ENCODE results near the gene IFIT1B. TPM values are rescaled to one million over a fixed set of nuclear protein-coding genes. Genes with fewer than 3 reads are reported as not detected.

Gene IFIT1B
- total and polyA plus RNA-seq, 9 of the 15 experiments (the other 6 are each of a cell fraction or from before 2014, with no cell fraction given) = not detected

DNA sequence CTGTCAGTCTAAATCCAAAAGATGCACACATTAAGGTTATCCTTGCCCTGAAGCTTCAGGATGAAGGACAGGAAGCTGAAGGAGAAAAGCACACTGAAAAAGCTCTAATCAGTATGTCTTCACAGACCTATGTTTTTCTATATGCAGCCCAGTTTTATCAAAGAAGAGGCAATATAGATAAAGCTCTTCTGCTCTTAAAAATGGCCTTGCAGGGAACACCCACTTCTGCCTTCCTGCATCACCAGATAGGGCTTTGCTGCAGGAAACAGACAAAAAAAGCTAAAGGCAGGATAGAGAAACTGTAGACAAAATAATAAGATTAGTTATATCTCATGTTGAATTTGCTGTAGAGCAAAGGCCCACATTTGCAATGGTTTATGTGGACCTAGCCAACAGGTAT lies 14.9 kb upstream of the IFIT1B start (continued):
- TF ChIP-seq, protein P1, sequence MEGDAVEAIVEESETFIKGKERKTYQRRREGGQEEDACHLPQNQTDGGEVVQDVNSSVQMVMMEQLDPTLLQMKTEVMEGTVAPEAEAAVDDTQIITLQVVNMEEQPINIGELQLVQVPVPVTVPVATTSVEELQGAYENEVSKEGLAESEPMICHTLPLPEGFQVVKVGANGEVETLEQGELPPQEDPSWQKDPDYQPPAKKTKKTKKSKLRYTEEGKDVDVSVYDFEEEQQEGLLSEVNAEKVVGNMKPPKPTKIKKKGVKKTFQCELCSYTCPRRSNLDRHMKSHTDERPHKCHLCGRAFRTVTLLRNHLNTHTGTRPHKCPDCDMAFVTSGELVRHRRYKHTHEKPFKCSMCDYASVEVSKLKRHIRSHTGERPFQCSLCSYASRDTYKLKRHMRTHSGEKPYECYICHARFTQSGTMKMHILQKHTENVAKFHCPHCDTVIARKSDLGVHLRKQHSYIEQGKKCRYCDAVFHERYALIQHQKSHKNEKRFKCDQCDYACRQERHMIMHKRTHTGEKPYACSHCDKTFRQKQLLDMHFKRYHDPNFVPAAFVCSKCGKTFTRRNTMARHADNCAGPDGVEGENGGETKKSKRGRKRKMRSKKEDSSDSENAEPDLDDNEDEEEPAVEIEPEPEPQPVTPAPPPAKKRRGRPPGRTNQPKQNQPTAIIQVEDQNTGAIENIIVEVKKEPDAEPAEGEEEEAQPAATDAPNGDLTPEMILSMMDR (IDR thresholded peaks at IDR 0.05 in 2 of 3, conservative IDR thresholded peaks at IDR 0.05 in 1 of 3; ENCODE audit: insufficient read depth in 2 of 3, low read depth in 1 of 3, low read length in 3 of 3) = no peak
- TF ChIP-seq, protein P2, sequence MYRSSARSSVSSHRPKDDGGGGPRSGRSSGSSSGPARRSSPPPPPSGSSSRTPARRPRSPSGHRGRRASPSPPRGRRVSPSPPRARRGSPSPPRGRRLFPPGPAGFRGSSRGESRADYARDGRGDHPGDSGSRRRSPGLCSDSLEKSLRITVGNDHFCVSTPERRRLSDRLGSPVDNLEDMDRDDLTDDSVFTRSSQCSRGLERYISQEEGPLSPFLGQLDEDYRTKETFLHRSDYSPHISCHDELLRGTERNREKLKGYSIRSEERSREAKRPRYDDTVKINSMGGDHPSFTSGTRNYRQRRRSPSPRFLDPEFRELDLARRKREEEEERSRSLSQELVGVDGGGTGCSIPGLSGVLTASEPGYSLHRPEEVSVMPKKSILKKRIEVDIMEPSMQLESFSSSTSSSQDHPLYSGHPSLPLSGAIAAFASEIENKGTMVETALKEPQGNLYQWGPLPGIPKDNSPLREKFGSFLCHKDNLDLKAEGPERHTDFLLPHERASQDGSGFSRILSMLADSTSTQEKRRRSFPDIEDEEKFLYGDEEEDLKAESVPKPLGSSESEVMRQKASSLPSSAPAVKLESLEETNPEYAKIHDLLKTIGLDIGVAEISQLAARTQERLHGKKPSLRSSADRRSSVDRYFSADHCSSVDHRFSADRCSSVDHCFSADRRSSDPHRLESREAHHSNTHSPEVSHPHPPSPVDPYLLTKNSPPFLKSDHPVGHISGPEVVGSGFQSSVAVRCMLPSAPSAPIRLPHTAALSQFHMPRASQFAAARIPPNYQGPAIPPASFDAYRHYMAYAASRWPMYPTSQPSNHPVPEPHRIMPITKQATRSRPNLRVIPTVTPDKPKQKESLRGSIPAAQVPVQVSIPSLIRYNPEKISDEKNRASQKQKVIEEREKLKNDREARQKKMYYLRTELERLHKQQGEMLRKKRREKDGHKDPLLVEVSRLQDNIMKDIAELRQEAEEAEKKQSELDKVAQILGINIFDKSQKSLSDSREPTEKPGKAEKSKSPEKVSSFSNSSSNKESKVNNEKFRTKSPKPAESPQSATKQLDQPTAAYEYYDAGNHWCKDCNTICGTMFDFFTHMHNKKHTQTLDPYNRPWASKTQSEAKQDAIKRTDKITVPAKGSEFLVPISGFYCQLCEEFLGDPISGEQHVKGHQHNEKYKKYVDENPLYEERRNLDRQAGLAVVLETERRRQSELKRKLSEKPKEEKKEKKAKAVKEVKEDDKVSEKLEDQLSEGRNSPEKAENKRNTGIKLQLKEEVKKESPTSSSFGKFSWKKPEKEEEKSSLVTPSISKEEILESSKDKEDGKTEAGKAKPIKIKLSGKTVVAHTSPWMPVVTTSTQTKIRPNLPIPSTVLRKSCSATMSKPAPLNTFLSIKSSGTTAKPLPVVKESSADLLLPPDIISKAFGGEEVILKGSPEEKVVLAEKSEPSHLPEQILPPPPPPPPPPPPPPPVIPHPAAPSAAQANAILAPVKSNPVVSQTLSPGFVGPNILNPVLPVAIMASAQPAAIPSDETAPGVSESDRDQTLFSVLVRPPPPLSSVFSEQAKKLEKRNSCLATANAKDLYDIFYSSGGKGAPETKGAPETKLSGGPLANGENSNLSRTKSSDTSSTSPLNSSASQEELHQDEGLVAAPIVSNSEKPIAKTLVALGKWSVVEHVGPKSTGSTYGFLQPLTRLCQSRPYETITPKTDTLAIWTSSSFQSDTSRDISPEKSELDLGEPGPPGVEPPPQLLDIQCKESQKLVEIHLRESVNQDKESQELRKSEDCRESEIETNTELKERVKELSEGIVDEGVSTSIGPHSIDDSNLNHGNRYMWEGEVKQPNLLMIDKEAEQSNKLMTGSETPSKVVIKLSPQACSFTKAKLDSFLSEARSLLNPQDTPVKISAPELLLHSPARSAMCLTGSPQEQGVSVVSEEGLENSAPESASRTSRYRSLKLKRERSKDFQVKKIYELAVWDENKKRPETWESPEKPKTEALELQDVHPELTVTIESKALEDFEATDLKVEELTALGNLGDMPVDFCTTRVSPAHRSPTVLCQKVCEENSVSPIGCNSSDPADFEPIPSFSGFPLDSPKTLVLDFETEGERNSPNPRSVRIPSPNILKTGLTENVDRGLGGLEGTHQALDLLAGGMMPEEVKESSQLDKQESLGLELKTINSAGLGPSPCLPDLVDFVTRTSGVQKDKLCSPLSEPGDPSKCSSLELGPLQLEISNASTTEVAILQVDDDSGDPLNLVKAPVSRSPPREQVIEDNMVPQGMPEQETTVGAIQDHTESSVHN (IDR thresholded peaks at IDR 0.05; ENCODE audit: borderline replicate concordance in 1 of 2, low read depth in 1 of 2) = no peak
- no peak for TF ChIP-seq HLTF (IDR thresholded peaks at IDR 0.05)
- TF ChIP-seq, protein P3, sequence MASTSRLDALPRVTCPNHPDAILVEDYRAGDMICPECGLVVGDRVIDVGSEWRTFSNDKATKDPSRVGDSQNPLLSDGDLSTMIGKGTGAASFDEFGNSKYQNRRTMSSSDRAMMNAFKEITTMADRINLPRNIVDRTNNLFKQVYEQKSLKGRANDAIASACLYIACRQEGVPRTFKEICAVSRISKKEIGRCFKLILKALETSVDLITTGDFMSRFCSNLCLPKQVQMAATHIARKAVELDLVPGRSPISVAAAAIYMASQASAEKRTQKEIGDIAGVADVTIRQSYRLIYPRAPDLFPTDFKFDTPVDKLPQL (IDR thresholded peaks at IDR 0.05; ENCODE audit: extremely low read depth, insufficient read length) = no peak
- TF ChIP-seq SMARCA4 (IDR thresholded peaks at IDR 0.05) = 0 out of 2 replicates have a peak, but pooled peaks have one; percentile 57
- no peak for TF ChIP-seq NEUROD1 (IDR thresholded peaks at IDR 0.05; ENCODE audit: borderline replicate concordance, low read depth, low read length, partially characterized antibody)
- TF ChIP-seq KDM4B (IDR thresholded peaks at IDR 0.05; ENCODE audit: borderline replicate concordance in 2 of 2, low read depth in 1 of 2) = no peak
- TF ChIP-seq TAF1 (IDR thresholded peaks at IDR 0.05; ENCODE audit: control insufficient read depth, extremely low read depth, insufficient read depth, low read length, severe bottlenecking) = no peak
- no peak for TF ChIP-seq KAT7 (CRISPR knock-in tag; IDR thresholded peaks at IDR 0.05; ENCODE audit: borderline replicate concordance)
- peak; percentile 58; the same call in 1 of the 2 replicates for TF ChIP-seq POLR2AphosphoS5 (IDR thresholded peaks at IDR 0.05; ENCODE audit: control insufficient read depth, insufficient read depth, low read depth, low read length)
- TF ChIP-seq SLC30A9 (CRISPR knock-in tag; IDR thresholded peaks at IDR 0.05) = no peak
- TF ChIP-seq, protein P4, sequence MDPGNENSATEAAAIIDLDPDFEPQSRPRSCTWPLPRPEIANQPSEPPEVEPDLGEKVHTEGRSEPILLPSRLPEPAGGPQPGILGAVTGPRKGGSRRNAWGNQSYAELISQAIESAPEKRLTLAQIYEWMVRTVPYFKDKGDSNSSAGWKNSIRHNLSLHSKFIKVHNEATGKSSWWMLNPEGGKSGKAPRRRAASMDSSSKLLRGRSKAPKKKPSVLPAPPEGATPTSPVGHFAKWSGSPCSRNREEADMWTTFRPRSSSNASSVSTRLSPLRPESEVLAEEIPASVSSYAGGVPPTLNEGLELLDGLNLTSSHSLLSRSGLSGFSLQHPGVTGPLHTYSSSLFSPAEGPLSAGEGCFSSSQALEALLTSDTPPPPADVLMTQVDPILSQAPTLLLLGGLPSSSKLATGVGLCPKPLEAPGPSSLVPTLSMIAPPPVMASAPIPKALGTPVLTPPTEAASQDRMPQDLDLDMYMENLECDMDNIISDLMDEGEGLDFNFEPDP (CRISPR knock-in tag; IDR thresholded peaks at IDR 0.05) = no peak
- TF ChIP-seq MYNN (IDR thresholded peaks at IDR 0.05) = no peak
- no peak for TF ChIP-seq MYNN (CRISPR knock-in tag; IDR thresholded peaks at IDR 0.05)
- TF ChIP-seq ZNF184 (CRISPR knock-in tag; IDR thresholded peaks at IDR 0.05) = no peak
- TF ChIP-seq HDGF (IDR thresholded peaks at IDR 0.05) = no peak
- no peak for TF ChIP-seq NELFE (IDR thresholded peaks at IDR 0.05; ENCODE audit: insufficient read depth, insufficient read length)

Measured in K562 (cell line).